OCI-M1 (cell line): Measurements from ENCODE around the gene CPT1C.
"Not testable (repeated sequence)": the region's sequence is repeated elsewhere in the genome, so short reads cannot be mapped to it uniquely, and the experiment has no call there.

Experiments used
- DNase-seq: peaks from one replicate; lab custom pipeline; 2025; lab: John Stamatoyannopoulos, UW

CPT1C gene

GRCh38 chr19:49705919-49706318 lies 15.0 kb downstream of the CPT1C start:
- no peak for DNase-seq

- no peak for DNase-seq
Observed at GRCh38 chr19:49710372-49710951, 19.5 kb downstream of the CPT1C start.

- peak; percentile 72 for DNase-seq
Observed at GRCh38 chr19:49712397-49712859, 21.5 kb downstream of the CPT1C start.

- no peak for DNase-seq
Observed at GRCh38 chr19:49713236-49713845, 22.4 kb downstream of the CPT1C start.

GRCh38 chr19:49716154-49716553 lies 25.2 kb downstream of the CPT1C start:
- DNase-seq = no peak

GRCh38 chr19:49718511-49718910 lies 27.6 kb downstream of the CPT1C start:
- DNase-seq = no peak

- DNase-seq = no peak
Observed at GRCh38 chr19:49718991-49719390, 28.1 kb downstream of the CPT1C start.

- not testable (repeated sequence) for DNase-seq
Observed at GRCh38 chr19:49719420-49719819, 28.5 kb downstream of the CPT1C start.

GRCh38 chr19:49727217-49728030 lies 36.5 kb downstream of the CPT1C start:
- DNase-seq = no peak

GRCh38 chr19:49730166-49730565 lies 39.2 kb downstream of the CPT1C start:
- DNase-seq = no peak

GRCh38 chr19:49738268-49738667 lies 47.4 kb downstream of the CPT1C start:
- DNase-seq = no peak

GRCh38 chr19:49739098-49739497 lies 48.2 kb downstream of the CPT1C start:
- no peak for DNase-seq

GRCh38 chr19:49739933-49740332 lies 49.0 kb downstream of the CPT1C start:
- no peak for DNase-seq

GRCh38 chr19:49741210-49741844 lies 50.4 kb downstream of the CPT1C start:
- no peak for DNase-seq

- DNase-seq = no peak
Observed at GRCh38 chr19:49744946-49745381, 54.0 kb downstream of the CPT1C start.

- DNase-seq = peak; percentile 61
Observed at GRCh38 chr19:49746206-49746958, 55.5 kb downstream of the CPT1C start.

- DNase-seq = no peak
Observed at GRCh38 chr19:49749055-49749716, 58.3 kb downstream of the CPT1C start.

- no peak for DNase-seq
Observed at GRCh38 chr19:49749771-49750170, 58.9 kb downstream of the CPT1C start.

- no peak for DNase-seq
Observed at GRCh38 chr19:49752701-49753100, 61.8 kb downstream of the CPT1C start.

- no peak for DNase-seq
Observed at GRCh38 chr19:49755956-49756355, 65.0 kb downstream of the CPT1C start.

- no peak for DNase-seq
Observed at GRCh38 chr19:49758292-49758691, 67.4 kb downstream of the CPT1C start.
